ENCODE data around the gene RBPMS2. TPM values are rescaled to one million over a fixed set of nuclear protein-coding genes. Genes with fewer than 3 reads are reported as not detected.

The RBPMS2 gene
- polyA plus RNA-seq, 1 donor (not counting 4 experiments of a cell fraction or from before 2014, with no cell fraction given), result not detected

GRCh38 chr15:64710676-64711428 lies 64.5 kb downstream of the RBPMS2 start:
- Histone ChIP-seq H3K27me3 (ENCODE audit: control insufficient read depth, extremely low read depth, insufficient read depth, low read length) (no peaks in the 10 kb centered on the region), H3K4me1 (ENCODE audit: control insufficient read depth, extremely low read depth, insufficient read depth, low read length) (no peaks in the 10 kb centered on the region), H3K36me3 (ENCODE audit: control insufficient read depth in 2 of 2, extremely low read depth in 1 of 2, insufficient read depth in 2 of 2, low read length in 2 of 2) (no peaks in the 10 kb centered on the region), H3K9me3 (ENCODE audit: control insufficient read depth, low read depth, low read length) (no peaks in the 10 kb centered on the region), H3K9me1 (ENCODE audit: control insufficient read depth, extremely low read depth, insufficient read depth, low read length) (no peaks in the 10 kb centered on the region), H3K27ac (ENCODE audit: control insufficient read depth, insufficient read depth, low read length) (no peak overlapping the region), H3K79me2 (ENCODE audit: control insufficient read depth, insufficient read depth, low read length) (no peaks in the 10 kb centered on the region), H4K20me1 (ENCODE audit: control insufficient read depth, extremely low read depth, insufficient read depth, low read length) (no peaks in the 10 kb centered on the region), H3K4me2 (ENCODE audit: control insufficient read depth, extremely low read depth, insufficient read depth, low read depth, low read length) (no peak overlapping the region), H3K4me3 (ENCODE audit: control insufficient read depth in 2 of 3, extremely low read depth in 1 of 3, insufficient read depth in 2 of 3, low read depth in 1 of 3, low read length in 3 of 3) (no peak overlapping the region), H2AFZ (ENCODE audit: control insufficient read depth, low read length) (no peak overlapping the region), H3K9ac (ENCODE audit: control insufficient read depth, extremely low read depth, insufficient read depth, low read length) (no peak overlapping the region)
- no peak for DNase-seq (ENCODE audit: low read depth, low spot score)
- dilution Hi-C loops (cut with MboI; ENCODE audit: extremely low pct_ligation_motif_present, low sequenced_read_pairs), result no loop called here
- FAIRE-seq, result no peak
- TF ChIP-seq CTCF (optimal IDR thresholded peaks at IDR 0.05 in 1 of 3, IDR thresholded peaks at IDR 0.05 in 1 of 3, conservative IDR thresholded peaks at IDR 0.05 in 1 of 3; ENCODE audit: extremely low read depth in 1 of 3, insufficient read depth in 2 of 3, low read length in 3 of 3) (no peak), EZH2 (IDR thresholded peaks at IDR 0.05; ENCODE audit: low read length) (no peak)

DNA sequence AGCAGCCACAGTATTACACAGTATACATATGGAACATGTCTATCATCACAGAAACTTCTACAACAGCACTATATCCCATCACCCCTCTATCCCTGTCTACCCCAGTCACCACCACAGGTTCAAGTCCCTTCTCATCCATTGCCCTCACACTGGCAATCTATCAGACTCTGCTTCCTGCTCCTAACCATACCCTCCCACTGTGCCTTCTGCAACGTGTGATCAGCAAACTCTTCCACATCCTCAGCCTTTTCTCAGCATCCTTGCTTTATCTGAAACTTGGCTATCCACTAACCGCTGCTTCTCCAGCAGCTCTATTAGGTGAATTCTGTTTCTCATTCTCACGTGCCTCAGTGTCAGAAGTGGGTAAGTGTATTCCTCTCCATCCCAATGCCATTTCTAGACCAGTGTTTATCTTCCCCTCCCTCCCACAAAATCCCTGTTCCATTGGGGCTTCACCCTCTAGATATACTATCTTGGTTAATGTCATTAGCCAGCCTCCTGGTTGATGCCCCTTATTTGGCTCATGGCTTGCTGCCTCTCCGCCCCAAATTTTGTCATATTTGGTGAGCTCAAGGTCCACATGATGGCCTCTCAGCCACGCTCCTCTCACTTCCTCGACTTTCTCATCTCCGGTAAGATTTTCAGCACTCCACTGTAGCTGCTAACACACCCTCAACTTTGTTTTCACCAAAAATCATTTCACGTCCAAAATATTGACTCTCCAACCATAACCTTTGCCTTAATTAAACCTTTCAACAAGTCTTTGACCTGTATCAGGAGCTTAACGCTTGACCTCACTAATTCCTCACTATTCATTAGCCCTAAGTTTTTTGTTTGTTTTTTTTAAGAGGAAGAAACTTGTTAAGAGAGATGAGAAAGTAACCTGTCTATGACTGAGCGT lies 69.1 kb downstream of the RBPMS2 start:
- Histone ChIP-seq H3K36me3 (ENCODE audit: control insufficient read depth in 2 of 2, extremely low read depth in 1 of 2, insufficient read depth in 2 of 2, low read length in 2 of 2) (no peaks in the 10 kb centered on the region), H3K79me2 (ENCODE audit: control insufficient read depth, insufficient read depth, low read length) (peaks cover 17% of the 10 kb centered on the region), H3K9me1 (ENCODE audit: control insufficient read depth, extremely low read depth, insufficient read depth, low read length) (peaks cover 3% of the 10 kb centered on the region), H3K4me1 (ENCODE audit: control insufficient read depth, extremely low read depth, insufficient read depth, low read length) (peaks cover 15% of the 10 kb centered on the region), H3K4me3 (ENCODE audit: control insufficient read depth in 2 of 3, extremely low read depth in 1 of 3, insufficient read depth in 2 of 3, low read depth in 1 of 3, low read length in 3 of 3) (no peak overlapping the region), H3K27me3 (ENCODE audit: control insufficient read depth, extremely low read depth, insufficient read depth, low read length) (no peaks in the 10 kb centered on the region), H3K9ac (ENCODE audit: control insufficient read depth, extremely low read depth, insufficient read depth, low read length) (no peak overlapping the region), H3K9me3 (ENCODE audit: control insufficient read depth, low read depth, low read length) (no peaks in the 10 kb centered on the region), H2AFZ (ENCODE audit: control insufficient read depth, low read length) (no peak overlapping the region), H3K27ac (ENCODE audit: control insufficient read depth, insufficient read depth, low read length) (no peak overlapping the region), H3K4me2 (ENCODE audit: control insufficient read depth, extremely low read depth, insufficient read depth, low read depth, low read length) (no peak overlapping the region), H4K20me1 (ENCODE audit: control insufficient read depth, extremely low read depth, insufficient read depth, low read length) (peaks cover 3% of the 10 kb centered on the region)
- DNase-seq (ENCODE audit: low read depth, low spot score) (no peak), FAIRE-seq (no peak)
- dilution Hi-C loops (cut with MboI; ENCODE audit: extremely low pct_ligation_motif_present, low sequenced_read_pairs), result no loop called here
- TF ChIP-seq CTCF (optimal IDR thresholded peaks at IDR 0.05 in 1 of 3, IDR thresholded peaks at IDR 0.05 in 1 of 3, conservative IDR thresholded peaks at IDR 0.05 in 1 of 3; ENCODE audit: extremely low read depth in 1 of 3, insufficient read depth in 2 of 3, low read length in 3 of 3), result no peak
- no peak for TF ChIP-seq EZH2 (IDR thresholded peaks at IDR 0.05; ENCODE audit: low read length)

Measured in keratinocyte (primary cell).